H9 (cell line): Measurements from ENCODE around the gene VASH2. TPM values are rescaled to one million over a fixed set of nuclear protein-coding genes. Genes with fewer than 3 reads are reported as not detected.

Experiments used
- DNase-seq: peaks from one replicate; pipeline ENCODE4 v3.0.0-alpha.2; 2017
- H2AFZ ChIP-seq: one replicate; pipeline ENCODE4 v1.6.1; 2013; ENCODE audit warnings: mild to moderate bottlenecking, low read length, control low read depth, moderate library complexity
- H2AK5ac ChIP-seq: 2 replicates; pipeline ENCODE4 v1.6.1; 2013; ENCODE audit warnings: low read length, control low read depth, mixed read lengths; ENCODE audit not compliant: insufficient read length
- H2BK120ac ChIP-seq: one replicate; pipeline ENCODE4 v1.6.1; 2013; ENCODE audit warnings: low read depth, mild to moderate bottlenecking, low read length, control low read depth, inconsistent platforms; ENCODE audit not compliant: poor library complexity, severe bottlenecking
- H2BK12ac ChIP-seq: 2 replicates; pipeline ENCODE4 v1.6.1; 2013; ENCODE audit warnings: low read length, control low read depth, mixed read lengths, low read depth; ENCODE audit not compliant: insufficient read length
- H2BK15ac ChIP-seq: 2 replicates; pipeline ENCODE4 v1.6.1; 2013; ENCODE audit warnings: low read depth, low read length, control low read depth
- H2BK20ac ChIP-seq: one replicate; pipeline ENCODE4 v1.6.1; 2013; ENCODE audit warnings: low read depth, mild to moderate bottlenecking, low read length, control low read depth, inconsistent platforms; ENCODE audit not compliant: poor library complexity, severe bottlenecking
- H2BK5ac ChIP-seq: 2 replicates; pipeline ENCODE4 v1.6.1; 2013; ENCODE audit warnings: low read length, control low read depth, mixed read lengths; ENCODE audit not compliant: insufficient read length
- H3K14ac ChIP-seq: 2 replicates; pipeline ENCODE4 v1.6.1; 2013; ENCODE audit warnings: low read length, control low read depth; ENCODE audit not compliant: insufficient read depth
- H3K18ac ChIP-seq: 2 replicates; pipeline ENCODE4 v1.6.1; 2013; ENCODE audit warnings: low read depth, mild to moderate bottlenecking, mixed read lengths, low read length, control low read depth; ENCODE audit not compliant: insufficient read length
- H3K23ac ChIP-seq: 2 replicates; pipeline ENCODE4 v1.6.1; 2013; ENCODE audit warnings: low read length, control low read depth, mixed read lengths, low read depth; ENCODE audit not compliant: insufficient read length
- H3K23me2 ChIP-seq: 2 replicates; pipeline ENCODE4 v1.6.1; 2013; ENCODE audit warnings: low read depth, mild to moderate bottlenecking, mixed read lengths, low read length, control low read depth; ENCODE audit not compliant: insufficient read length, poor library complexity, severe bottlenecking
- H3K27ac ChIP-seq: 2 replicates; pipeline ENCODE4 v1.5.1; 2013; ENCODE audit warnings: low read length, control low read depth, mixed read lengths, low read depth; ENCODE audit not compliant: insufficient read length
- H3K27me3 ChIP-seq: 2 replicates; pipeline ENCODE4 v1.6.1; 2013; ENCODE audit warnings: low read length, control low read depth, inconsistent platforms; ENCODE audit not compliant: insufficient read depth
- H3K4ac ChIP-seq: 2 replicates; pipeline ENCODE4 v1.6.1; 2013; ENCODE audit warnings: low read depth, mild to moderate bottlenecking, control low read depth, inconsistent platforms, low read length, moderate library complexity
- H3K4me1 ChIP-seq: 2 replicates; pipeline ENCODE4 v1.6.1; 2013; ENCODE audit warnings: low read length, control low read depth, inconsistent platforms; ENCODE audit not compliant: insufficient read depth
- H3K4me2 ChIP-seq: 2 replicates; pipeline ENCODE4 v1.6.1; 2013; ENCODE audit warnings: low read length, control low read depth, mixed read lengths; ENCODE audit not compliant: insufficient read length, insufficient read depth
- H3K56ac ChIP-seq: 2 replicates; pipeline ENCODE4 v1.6.1; 2013; ENCODE audit warnings: low read depth, mild to moderate bottlenecking, mixed read lengths, low read length, control low read depth; ENCODE audit not compliant: insufficient read length
- H3K79me1 ChIP-seq: 2 replicates; pipeline ENCODE4 v1.6.1; 2013; ENCODE audit warnings: low read depth, mild to moderate bottlenecking, moderate library complexity, low read length, control low read depth, inconsistent platforms; ENCODE audit not compliant: insufficient read depth, poor library complexity, severe bottlenecking
- H3K79me2 ChIP-seq: 2 replicates; pipeline ENCODE4 v1.6.1; 2013; ENCODE audit warnings: low read length, control low read depth, inconsistent platforms; ENCODE audit not compliant: insufficient read depth
- H3K9ac ChIP-seq: 2 replicates; pipeline ENCODE4 v1.6.1; 2013; ENCODE audit warnings: low read length, control low read depth, mixed read lengths; ENCODE audit not compliant: insufficient read length; ENCODE audit errors: extremely low read depth
- H3K9me3 ChIP-seq: one replicate; pipeline ENCODE4 v1.6.1; 2013; ENCODE audit warnings: low read depth, low read length, inconsistent platforms; ENCODE audit not compliant: control insufficient read depth
- H3T11ph ChIP-seq: one replicate; pipeline ENCODE4 v1.6.1; 2013; ENCODE audit warnings: mild to moderate bottlenecking, low read length, control low read depth, inconsistent platforms
- H4K20me1 ChIP-seq: one replicate; pipeline ENCODE4 v1.6.1; 2013; ENCODE audit not compliant: control insufficient read depth, insufficient read length, insufficient read depth
- H4K5ac ChIP-seq: 2 replicates; pipeline ENCODE4 v1.6.1; 2013; ENCODE audit warnings: low read depth, mild to moderate bottlenecking, mixed read lengths, low read length, control low read depth; ENCODE audit not compliant: insufficient read length
- H4K8ac ChIP-seq: replicated peaks from 2 replicates; pipeline ENCODE4 v1.6.1; 2013; ENCODE audit warnings: low read length, control low read depth, mixed read lengths, low read depth; ENCODE audit not compliant: insufficient read length
- H4K91ac ChIP-seq: 2 replicates; pipeline ENCODE4 v1.6.1; 2013; ENCODE audit warnings: low read depth, mild to moderate bottlenecking, moderate library complexity, mixed read lengths, low read length, control low read depth; ENCODE audit not compliant: insufficient read length
- H3K27ac Mint-ChIP-seq, 3 experiments: 2 replicates in 2 of 3; 3 replicates in 1 of 3; pipeline ENCODE4 v1.8.0; 2020 to 2021; ENCODE audit warnings: mixed read lengths in 3 of 3, mild to moderate bottlenecking in 1 of 3, moderate library complexity in 1 of 3
- H3K27me3 Mint-ChIP-seq: 2 replicates; pipeline ENCODE4 v1.8.0; 2021; ENCODE audit warnings: low read depth, mild to moderate bottlenecking, moderate library complexity, mixed read lengths
- H3K36me3 Mint-ChIP-seq, 3 experiments: 2 replicates in 2 of 3; 3 replicates in 1 of 3; pipeline ENCODE4 v1.8.0; 2020 to 2021; ENCODE audit warnings: low read depth in 3 of 3, mixed read lengths in 3 of 3; ENCODE audit not compliant: insufficient read depth in 1 of 3
- H3K4me1 Mint-ChIP-seq, 2 experiments: 2 replicates each; pipeline ENCODE4 v1.8.0; 2020; ENCODE audit warnings: mixed read lengths in 2 of 2
- H3K4me3 Mint-ChIP-seq, 2 experiments: 2 replicates in 1 of 2; 3 replicates in 1 of 2; pipeline ENCODE4 v1.8.0; 2020 to 2021; ENCODE audit warnings: mild to moderate bottlenecking in 2 of 2, mixed read lengths in 2 of 2, moderate library complexity in 1 of 2
- H3K9me3 Mint-ChIP-seq, 2 experiments: 2 replicates in 1 of 2; 3 replicates in 1 of 2; pipeline ENCODE4 v1.8.0; 2020; ENCODE audit warnings: mild to moderate bottlenecking in 2 of 2, mixed read lengths in 2 of 2, moderate library complexity in 1 of 2
- WGBS: extraction: QIAGEN DNeasy Blood & Tissue Kit; methylation state at CpG from one replicate; pipeline ENCODE4 v1.1.7; 2013; ENCODE audit warnings: missing lambda C conversion rate, low lambda C conversion rate, mixed read lengths; ENCODE audit not compliant: insufficient read length; ENCODE audit errors: extremely low coverage; 5-methylcytosine and 5-hydroxymethylcytosine counted together
- total RNA-seq: library from RNA; stranded (reverse); gene quantifications from 2 replicates; pipeline ENCODE4 v1.2.1, GENCODE V29; 2021
- TF ChIP-seq, protein P1 (sequence below): fragments of 200-600 bp; sonication (generic); conservative IDR thresholded peaks from 3 replicates; pipeline ENCODE4 v1.8.0; 2021; ENCODE audit warnings: antibody characterized with exemption, mild to moderate bottlenecking

The VASH2 gene
- total RNA-seq, 1 experiment from 2014 or later: 76.1 TPM

DNA sequence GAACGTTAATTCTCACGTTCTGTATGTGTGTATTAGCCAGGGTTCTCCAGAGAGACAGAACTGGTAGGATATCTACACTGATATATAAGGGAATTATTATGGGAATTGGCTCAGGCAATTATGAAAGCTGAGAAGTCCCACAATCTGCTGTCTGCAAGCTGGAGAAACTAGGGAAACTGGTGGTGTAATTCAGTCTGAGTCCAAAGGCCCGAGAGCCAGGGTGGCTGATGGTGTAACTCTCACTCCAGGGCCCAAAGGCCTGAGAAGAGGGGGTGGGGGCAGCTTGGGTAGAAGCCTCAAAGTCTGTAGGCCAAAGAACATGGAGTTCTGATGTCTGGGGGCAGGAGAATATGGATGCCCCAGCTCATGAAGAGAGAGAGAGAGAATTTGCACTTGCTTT, 13.3 kb upstream of the VASH2 start:
- Mint-ChIP-seq H3K27me3 (peaks cover 12% of the 10 kb centered on the region), H3K27ac (no peak overlapping the region), H3K4me1 (peaks cover 18 to 21% of the 10 kb centered on the region in 2 experiments), H3K9me3 (peaks cover 0 to 4% of the 10 kb centered on the region in 2 experiments; a peak in 3 of 5 replicates), H3K4me3 (no peak overlapping the region), H3K36me3 (peaks cover 0 to 8% (median 3%) of the 10 kb centered on the region in 3 experiments; a peak in 1 of 7 replicates)
- Histone ChIP-seq H3K27ac (no peak overlapping the region), H3K4me1 (peaks cover 10% of the 10 kb centered on the region), H3K9ac (no peak overlapping the region), H2BK15ac (no peak overlapping the region), H4K91ac (no peak overlapping the region), H3K9me3 (no peaks in the 10 kb centered on the region), H3K4ac (no peak overlapping the region), H3K79me2 (no peaks in the 10 kb centered on the region), H2AK5ac (no peak overlapping the region), H3T11ph (no peak overlapping the region), H2BK20ac (no peak overlapping the region), H3K79me1 (no peaks in the 10 kb centered on the region), H3K56ac (no peak overlapping the region), H3K23me2 (no peaks in the 10 kb centered on the region), H3K23ac (no peak overlapping the region), H4K8ac (no peak overlapping the region), H4K5ac (no peak overlapping the region), H2BK12ac (no peak overlapping the region), H3K14ac (no peak overlapping the region), H2AFZ (no peak overlapping the region), H3K27me3 (no peaks in the 10 kb centered on the region), H3K4me2 (no peak overlapping the region), H4K20me1 (no peaks in the 10 kb centered on the region), H3K18ac (no peak overlapping the region), H2BK5ac (no peak overlapping the region), H2BK120ac (no peak overlapping the region)
- TF ChIP-seq, protein P1, sequence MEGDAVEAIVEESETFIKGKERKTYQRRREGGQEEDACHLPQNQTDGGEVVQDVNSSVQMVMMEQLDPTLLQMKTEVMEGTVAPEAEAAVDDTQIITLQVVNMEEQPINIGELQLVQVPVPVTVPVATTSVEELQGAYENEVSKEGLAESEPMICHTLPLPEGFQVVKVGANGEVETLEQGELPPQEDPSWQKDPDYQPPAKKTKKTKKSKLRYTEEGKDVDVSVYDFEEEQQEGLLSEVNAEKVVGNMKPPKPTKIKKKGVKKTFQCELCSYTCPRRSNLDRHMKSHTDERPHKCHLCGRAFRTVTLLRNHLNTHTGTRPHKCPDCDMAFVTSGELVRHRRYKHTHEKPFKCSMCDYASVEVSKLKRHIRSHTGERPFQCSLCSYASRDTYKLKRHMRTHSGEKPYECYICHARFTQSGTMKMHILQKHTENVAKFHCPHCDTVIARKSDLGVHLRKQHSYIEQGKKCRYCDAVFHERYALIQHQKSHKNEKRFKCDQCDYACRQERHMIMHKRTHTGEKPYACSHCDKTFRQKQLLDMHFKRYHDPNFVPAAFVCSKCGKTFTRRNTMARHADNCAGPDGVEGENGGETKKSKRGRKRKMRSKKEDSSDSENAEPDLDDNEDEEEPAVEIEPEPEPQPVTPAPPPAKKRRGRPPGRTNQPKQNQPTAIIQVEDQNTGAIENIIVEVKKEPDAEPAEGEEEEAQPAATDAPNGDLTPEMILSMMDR: no peak
- no peak for DNase-seq
- WGBS: no CpG with 5 or more reads among the region's 3 CpGs
